HG03432 (cell line): Measurements from ENCODE around the gene FAF2.
"Not testable (repeated sequence)": the region's sequence is repeated elsewhere in the genome, so short reads cannot be mapped to it uniquely, and the experiment has no call there.

Experiments
- ATAC-seq: cut with Tn5 transposase; IDR thresholded peaks from one replicate; pipeline ENCODE4 v1.9.1; 2021; ENCODE audit warnings: mild to moderate bottlenecking, moderate library complexity; ENCODE audit not compliant: unreplicated experiment

Gene FAF2

GRCh38 chr5:176454724-176455394 lies 6.7 kb downstream of the FAF2 start:
- no peak for ATAC-seq

GRCh38 chr5:176458904-176459561 lies 10.8 kb downstream of the FAF2 start:
- ATAC-seq: no peak

- no peak for ATAC-seq
Observed at GRCh38 chr5:176461349-176461748, 13.2 kb downstream of the FAF2 start.

- no peak for ATAC-seq
Observed at GRCh38 chr5:176463113-176463764, 15.1 kb downstream of the FAF2 start.

GRCh38 chr5:176466245-176466871 lies 18.2 kb downstream of the FAF2 start:
- ATAC-seq: no peak

- no peak for ATAC-seq
Observed at GRCh38 chr5:176469296-176469695, 21.1 kb downstream of the FAF2 start.

- no peak for ATAC-seq
Observed at GRCh38 chr5:176470539-176470938, 22.4 kb downstream of the FAF2 start.

- no peak for ATAC-seq
Observed at GRCh38 chr5:176471098-176471497, 22.9 kb downstream of the FAF2 start.

- no peak for ATAC-seq
Observed at GRCh38 chr5:176473335-176474006, 25.3 kb downstream of the FAF2 start.

- ATAC-seq: no peak
Observed at GRCh38 chr5:176474476-176474875, 26.3 kb downstream of the FAF2 start.

GRCh38 chr5:176481711-176482110 lies 33.5 kb downstream of the FAF2 start:
- no peak for ATAC-seq

GRCh38 chr5:176485176-176485575 lies 37.0 kb downstream of the FAF2 start:
- no peak for ATAC-seq

GRCh38 chr5:176486189-176486757 lies 38.1 kb downstream of the FAF2 start:
- ATAC-seq: no peak

- ATAC-seq: not testable (repeated sequence)
Observed at GRCh38 chr5:176487160-176487559, 39.0 kb downstream of the FAF2 start.

GRCh38 chr5:176489077-176489476 lies 40.9 kb downstream of the FAF2 start:
- no peak for ATAC-seq

- ATAC-seq: no peak
Observed at GRCh38 chr5:176490301-176490700, 42.1 kb downstream of the FAF2 start.

- ATAC-seq: no peak
Observed at GRCh38 chr5:176491101-176491502, 42.9 kb downstream of the FAF2 start.

- ATAC-seq: no peak
Observed at GRCh38 chr5:176491901-176492300, 43.7 kb downstream of the FAF2 start.

- ATAC-seq: no peak
Observed at GRCh38 chr5:176492431-176492830, 44.2 kb downstream of the FAF2 start.

- no peak for ATAC-seq
Observed at GRCh38 chr5:176497852-176498251, 49.7 kb downstream of the FAF2 start.

GRCh38 chr5:176499273-176499672 lies 51.1 kb downstream of the FAF2 start:
- ATAC-seq: no peak
